Measurements from ENCODE around the gene WFDC11. TPM values are rescaled to one million over a fixed set of nuclear protein-coding genes. Genes with fewer than 3 reads are reported as not detected.
"Not testable (repeated sequence)": the region's sequence is repeated elsewhere in the genome, so short reads cannot be mapped to it uniquely, and the experiment has no call there.

The WFDC11 gene
- total RNA-seq (not detected), polyA plus RNA-seq (ENCODE audit: insufficient read depth, low read depth, low replicate concordance) (1.7 TPM)
- long read RNA-seq, donor 1: 0 reads
- long read RNA-seq, donor 2: 0 reads

DNA sequence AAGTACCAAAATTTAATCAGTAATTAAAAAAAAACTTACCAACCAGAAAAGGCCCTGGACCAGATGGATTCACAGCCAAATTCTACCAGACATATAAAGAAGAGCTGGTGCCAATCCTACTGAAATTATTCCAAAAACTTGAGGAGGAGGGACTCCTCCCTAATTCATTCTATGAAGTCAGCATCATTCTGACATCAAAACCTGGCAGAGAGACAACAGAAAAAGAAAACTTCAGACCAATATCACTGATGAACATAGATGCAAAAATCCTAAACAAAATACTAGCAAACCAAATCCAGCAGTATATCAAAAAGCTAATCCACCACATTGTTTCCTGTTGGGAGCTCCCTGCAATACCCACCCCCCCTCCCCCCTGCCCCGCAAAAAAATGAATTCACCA, at the start of gene WFDC11:
TSS of gene WFDC11 (minus strand) at position 101 of the 400 bp plus-strand sequence. CDS start 19,639 bp downstream, outside the sequence.
- DNase-seq: no peak
- H3K9me3 ChIP-seq: no peaks in the 10 kb centered on the region
- no peaks in the 10 kb centered on the region for H3K27me3 ChIP-seq
- 67 to 85% methylated on average over 1 of the region's 1 CpG for WGBS, 2 donors
- TF ChIP-seq POLR2A (IDR thresholded peaks at IDR 0.05): no peak
- TF ChIP-seq, protein P1, sequence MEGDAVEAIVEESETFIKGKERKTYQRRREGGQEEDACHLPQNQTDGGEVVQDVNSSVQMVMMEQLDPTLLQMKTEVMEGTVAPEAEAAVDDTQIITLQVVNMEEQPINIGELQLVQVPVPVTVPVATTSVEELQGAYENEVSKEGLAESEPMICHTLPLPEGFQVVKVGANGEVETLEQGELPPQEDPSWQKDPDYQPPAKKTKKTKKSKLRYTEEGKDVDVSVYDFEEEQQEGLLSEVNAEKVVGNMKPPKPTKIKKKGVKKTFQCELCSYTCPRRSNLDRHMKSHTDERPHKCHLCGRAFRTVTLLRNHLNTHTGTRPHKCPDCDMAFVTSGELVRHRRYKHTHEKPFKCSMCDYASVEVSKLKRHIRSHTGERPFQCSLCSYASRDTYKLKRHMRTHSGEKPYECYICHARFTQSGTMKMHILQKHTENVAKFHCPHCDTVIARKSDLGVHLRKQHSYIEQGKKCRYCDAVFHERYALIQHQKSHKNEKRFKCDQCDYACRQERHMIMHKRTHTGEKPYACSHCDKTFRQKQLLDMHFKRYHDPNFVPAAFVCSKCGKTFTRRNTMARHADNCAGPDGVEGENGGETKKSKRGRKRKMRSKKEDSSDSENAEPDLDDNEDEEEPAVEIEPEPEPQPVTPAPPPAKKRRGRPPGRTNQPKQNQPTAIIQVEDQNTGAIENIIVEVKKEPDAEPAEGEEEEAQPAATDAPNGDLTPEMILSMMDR (IDR thresholded peaks at IDR 0.05): no peak
- intact Hi-C loops (cut with DNase I; ENCODE audit: low total_unique reads): no loop called here
- H3K4me1 ChIP-seq: no peaks in the 10 kb centered on the region
- H3K36me3 ChIP-seq (ENCODE audit: low read depth, missing control alignments): no peaks in the 10 kb centered on the region
- H3K4me3 ChIP-seq: no peak within 1 kb of the TSS
- no peak within 1 kb of the TSS for H3K27ac ChIP-seq

DNA sequence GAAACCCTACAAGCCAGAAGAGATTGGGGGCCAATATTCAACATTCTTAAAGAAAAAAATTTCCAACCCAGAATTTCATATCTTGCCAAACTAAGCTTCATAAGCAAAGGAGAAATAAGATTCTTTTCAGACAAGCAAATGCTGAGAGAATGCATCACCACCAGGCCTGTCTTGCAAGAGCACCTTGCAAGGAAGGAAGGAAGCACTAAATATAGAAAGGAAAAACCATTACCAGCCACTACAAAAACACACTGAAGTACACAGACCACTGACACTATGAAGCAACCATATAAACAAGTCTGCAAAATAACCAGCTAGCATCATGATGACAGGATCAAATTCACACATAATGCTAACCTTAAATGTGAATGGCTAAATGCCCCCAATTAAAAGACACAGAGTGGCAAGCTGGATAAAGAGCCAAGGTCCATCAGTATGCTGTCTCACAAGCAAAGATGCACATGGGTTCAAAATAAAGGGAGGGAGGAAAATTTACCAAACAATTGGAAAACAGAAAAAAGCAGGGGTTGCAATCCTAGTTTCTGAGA, 46.2 kb upstream of the WFDC11 start:
- H3K36me3 ChIP-seq (ENCODE audit: low read depth, missing control alignments); H3K27ac ChIP-seq; DNase-seq; H3K4me1 ChIP-seq; intact Hi-C loops (cut with DNase I; ENCODE audit: low total_unique reads); H3K27me3 ChIP-seq; H3K9me3 ChIP-seq; H3K4me3 ChIP-seq: not testable (repeated sequence)

DNA sequence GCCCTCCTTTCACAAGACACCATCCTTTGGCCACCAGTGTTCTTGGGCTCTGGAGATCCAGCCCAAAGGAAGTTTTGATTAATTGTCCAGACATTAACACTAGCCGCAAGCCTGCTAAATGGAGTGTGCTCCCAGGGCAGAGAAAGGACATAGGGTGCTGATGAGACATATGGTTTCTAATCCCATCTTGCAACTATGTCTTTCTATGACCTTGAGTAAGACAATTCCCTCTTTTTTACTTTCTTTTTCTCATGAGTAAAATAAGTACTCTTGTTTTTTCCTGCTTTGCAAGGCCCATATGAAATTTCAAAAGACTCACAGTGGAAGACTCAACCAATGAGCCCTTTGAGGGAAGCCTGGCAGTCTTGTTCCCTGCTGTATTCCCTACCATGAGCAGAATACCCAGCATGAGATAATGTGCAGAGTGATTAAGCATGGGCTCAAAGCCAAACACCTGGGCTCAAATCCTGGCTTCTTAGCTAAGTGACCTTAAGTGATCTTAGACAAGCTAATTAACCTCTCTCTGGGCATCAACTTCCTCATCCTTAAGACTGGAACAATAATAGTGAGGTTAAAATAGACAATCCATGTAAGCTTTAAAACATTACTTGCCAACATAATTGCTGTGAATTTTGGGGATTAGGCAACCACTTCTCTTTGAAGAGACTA, 35.1 kb upstream of the WFDC11 start, which contains the start of gene WFDC10B:
TSS of gene WFDC10B (minus strand) at position 51 of the 669 bp plus-strand sequence. CDS start 19,027 bp downstream, outside the sequence.
- intact Hi-C loops (cut with DNase I; ENCODE audit: low total_unique reads): no loop called here
- Histone ChIP-seq H3K4me1 (no peaks in the 10 kb centered on the region), H3K27me3 (no peaks in the 10 kb centered on the region), H3K9me3 (no peaks in the 10 kb centered on the region), H3K36me3 (ENCODE audit: low read depth, missing control alignments) (no peaks in the 10 kb centered on the region), H3K27ac (no peak within 1 kb of the TSS), H3K4me3 (no peak within 1 kb of the TSS)
- WGBS, 2 donors: 56 to 62% methylated on average over 1 of the region's 1 CpG
- TF ChIP-seq, protein P1 (IDR thresholded peaks at IDR 0.05): no peak
- TF ChIP-seq POLR2A (IDR thresholded peaks at IDR 0.05): no peak
- no peak for DNase-seq

DNA sequence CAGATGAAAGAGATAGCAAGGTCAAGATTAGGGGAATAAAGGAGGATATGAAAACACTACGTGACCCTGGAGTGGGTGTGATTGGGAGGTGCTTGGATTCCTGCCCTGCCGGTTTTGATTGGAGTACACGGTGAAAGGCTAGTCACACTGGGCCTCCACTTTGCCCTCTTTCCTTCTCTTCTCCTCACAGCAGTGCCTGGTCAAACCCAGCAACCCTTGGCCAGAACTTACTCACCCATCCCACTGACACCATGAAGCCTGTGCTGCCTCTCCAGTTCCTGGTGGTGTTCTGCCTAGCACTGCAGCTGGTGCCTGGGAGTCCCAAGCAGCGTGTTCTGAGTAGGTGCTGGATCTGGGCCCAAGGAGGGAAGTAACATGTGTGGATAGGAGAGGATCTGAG, 31.8 kb upstream of the WFDC11 start, which contains the start of gene WFDC13:
TSS of gene WFDC13 (plus strand) at position 166 of the 400 bp plus-strand sequence. CDS start at position 252, 86 bp downstream.
- TF ChIP-seq POLR2A (IDR thresholded peaks at IDR 0.05): no peak
- TF ChIP-seq, protein P1 (IDR thresholded peaks at IDR 0.05): no peak
- Histone ChIP-seq H3K4me1 (no peaks in the 10 kb centered on the region), H3K36me3 (ENCODE audit: low read depth, missing control alignments) (no peaks in the 10 kb centered on the region), H3K4me3 (no peak within 1 kb of the TSS), H3K9me3 (no peaks in the 10 kb centered on the region), H3K27ac (no peak within 1 kb of the TSS), H3K27me3 (no peaks in the 10 kb centered on the region)
- no peak for DNase-seq
- intact Hi-C loops (cut with DNase I; ENCODE audit: low total_unique reads): no loop called here
- 65 to 74% methylated on average over 4 of the region's 4 CpGs for WGBS, 2 donors

DNA sequence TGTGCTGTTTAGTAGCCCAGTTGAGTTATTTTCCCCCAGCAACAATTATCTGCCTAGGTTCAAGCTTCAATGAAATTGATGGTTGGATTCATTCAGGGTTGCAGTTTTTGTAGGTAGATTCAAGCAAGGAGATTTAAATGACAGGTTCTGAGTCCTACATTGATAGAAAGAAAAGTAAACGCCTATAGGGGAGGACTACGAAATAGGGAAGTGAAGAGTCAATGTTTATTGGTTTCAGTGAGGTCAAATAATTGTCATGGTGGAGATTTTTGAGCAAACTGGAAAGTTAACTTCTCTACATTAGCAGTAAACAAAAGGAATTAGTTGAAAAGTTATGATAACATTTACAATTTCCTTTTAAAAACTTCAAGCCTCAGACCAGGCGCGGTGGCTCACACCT, 31.1 kb upstream of the WFDC11 start:
- H3K27me3 ChIP-seq: no peaks in the 10 kb centered on the region
- H3K9me3 ChIP-seq: no peaks in the 10 kb centered on the region
- no peak for DNase-seq
- TF ChIP-seq, protein P1 (IDR thresholded peaks at IDR 0.05): no peak
- TF ChIP-seq POLR2A (IDR thresholded peaks at IDR 0.05): no peak
- 81 to 88% methylated on average over 4 of the region's 4 CpGs for WGBS, 2 donors
- intact Hi-C loops (cut with DNase I; ENCODE audit: low total_unique reads): no loop called here
- no peak overlapping the region for H3K4me3 ChIP-seq
- no peaks in the 10 kb centered on the region for H3K4me1 ChIP-seq
- no peaks in the 10 kb centered on the region for H3K36me3 ChIP-seq (ENCODE audit: low read depth, missing control alignments)
- no peak overlapping the region for H3K27ac ChIP-seq
